ENCODE results near the gene HMGN4. TPM values are rescaled to one million over a fixed set of nuclear protein-coding genes. Genes with fewer than 3 reads are reported as not detected.

Gene HMGN4
- total RNA-seq, 1 donor from 2014 or later, result 42.9 TPM

GRCh38 chr6:26578741-26579140 is 40.6 kb downstream of the HMGN4 start:
- DNase-seq (no peak), ATAC-seq (no peak)
- intact Hi-C loops (cut with DNase I), result loop anchor here (10.0 kb wide), 1 partner anchor 264 kb away; no protein-coding TSS in a partner anchor
- Histone ChIP-seq H3K27me3 (ENCODE audit: low read depth) (peaks cover 20% of the 10 kb centered on the region), H3K36me3 (no peaks in the 10 kb centered on the region), H3K4me1 (no peaks in the 10 kb centered on the region), H3K27ac (no peak overlapping the region), H3K9me3 (peaks cover 4% of the 10 kb centered on the region), H3K4me3 (no peak overlapping the region)
- no peak for TF ChIP-seq CTCF (IDR thresholded peaks at IDR 0.05)

DNA sequence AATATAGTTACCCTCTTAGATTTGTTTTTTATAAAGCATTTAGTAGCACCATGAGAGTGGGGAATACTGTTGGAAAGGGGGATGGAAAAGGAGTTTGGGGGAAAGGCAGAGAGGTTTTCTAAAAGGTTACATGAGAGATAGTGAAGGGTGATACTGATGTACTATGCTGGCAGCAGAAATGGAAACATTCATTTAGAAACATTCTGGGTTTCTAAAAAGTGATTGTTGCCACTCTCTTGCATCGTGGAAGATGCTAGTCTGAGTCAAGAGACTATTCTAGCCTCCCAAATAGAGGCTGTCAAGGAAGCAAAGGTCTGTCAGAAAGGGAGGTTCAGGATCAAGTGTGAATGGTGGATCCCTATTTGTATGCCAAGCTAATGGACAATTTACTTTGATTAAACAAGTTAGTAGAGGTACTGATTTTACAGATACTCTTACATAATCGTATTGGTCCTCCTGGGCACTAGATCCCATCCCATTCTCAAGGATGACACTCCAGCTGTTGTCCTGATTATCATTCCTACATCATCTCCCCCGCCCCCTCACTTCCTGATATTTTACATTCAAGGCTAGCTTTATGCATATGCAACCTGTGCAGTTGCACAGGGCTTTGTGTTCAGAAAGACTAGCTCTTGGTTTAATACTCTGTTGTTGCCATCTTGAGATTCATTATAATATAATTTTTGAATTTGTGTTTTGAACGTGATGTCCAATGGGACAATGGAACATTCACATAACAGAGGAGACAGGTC is 43.2 kb downstream of the HMGN4 start:
- DNase-seq (no peak), ATAC-seq (no peak)
- Histone ChIP-seq H3K4me1 (no peaks in the 10 kb centered on the region), H3K9me3 (peaks cover 4% of the 10 kb centered on the region), H3K4me3 (no peak overlapping the region), H3K27me3 (ENCODE audit: low read depth) (peaks cover 20% of the 10 kb centered on the region), H3K27ac (no peak overlapping the region), H3K36me3 (no peaks in the 10 kb centered on the region)
- intact Hi-C loops (cut with DNase I), result no loop called here
- TF ChIP-seq CTCF (IDR thresholded peaks at IDR 0.05), result no peak

DNA sequence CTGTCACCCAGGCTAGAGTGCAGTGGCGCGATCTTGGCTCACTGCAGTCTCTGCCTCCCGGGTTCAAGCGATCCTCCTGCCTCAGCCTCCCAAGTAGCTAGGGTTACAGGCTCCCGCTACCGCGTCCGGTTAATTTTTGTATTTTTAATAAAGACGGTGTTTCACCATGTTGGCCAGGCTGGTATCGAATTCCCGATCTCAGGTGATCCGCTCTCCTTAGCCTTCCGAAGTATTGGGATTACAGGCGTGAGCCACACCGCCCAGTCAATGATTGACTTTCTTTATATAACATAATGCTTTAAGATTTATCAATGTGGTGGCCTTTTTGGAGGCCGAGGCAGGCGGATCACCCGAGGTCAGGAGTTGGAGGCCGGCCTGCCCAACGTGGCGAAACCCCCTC is 50.8 kb downstream of the HMGN4 start:
- Histone ChIP-seq H3K9me3 (no peaks in the 10 kb centered on the region), H3K27me3 (ENCODE audit: low read depth) (peaks cover 27% of the 10 kb centered on the region), H3K4me3 (no peak overlapping the region), H3K27ac (no peak overlapping the region), H3K36me3 (no peaks in the 10 kb centered on the region), H3K4me1 (no peaks in the 10 kb centered on the region)
- DNase-seq (no peak), ATAC-seq (no peak)
- intact Hi-C loops (cut with DNase I), result no loop called here
- TF ChIP-seq CTCF (IDR thresholded peaks at IDR 0.05), result no peak

DNA sequence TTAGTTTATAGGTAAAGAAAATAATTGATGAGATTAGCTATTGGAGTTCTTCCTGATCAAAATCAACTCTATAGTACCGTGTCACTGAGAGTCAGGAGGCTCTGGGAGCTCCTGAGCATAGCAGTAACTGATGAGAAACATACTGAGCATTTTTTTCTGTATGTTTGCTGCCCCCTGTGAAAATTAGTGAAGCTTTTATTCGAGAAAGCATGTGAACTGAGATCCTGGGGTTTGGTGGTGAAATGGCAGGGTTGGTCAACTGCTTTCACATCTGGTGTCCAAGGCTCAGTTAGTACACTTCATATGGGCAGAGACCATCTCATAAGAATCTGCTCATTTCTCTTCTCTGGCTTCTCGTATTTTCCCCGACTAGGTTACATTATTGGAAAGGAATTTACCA is 54.5 kb downstream of the HMGN4 start:
- H3K9me3 ChIP-seq, result no peaks in the 10 kb centered on the region
- no peak for ATAC-seq
- peaks cover 29% of the 10 kb centered on the region for H3K27me3 ChIP-seq (ENCODE audit: low read depth)
- no peak for TF ChIP-seq CTCF (IDR thresholded peaks at IDR 0.05)
- no peaks in the 10 kb centered on the region for H3K36me3 ChIP-seq
- no peak for DNase-seq
- peaks cover 12% of the 10 kb centered on the region for H3K4me1 ChIP-seq
- H3K4me3 ChIP-seq, result no peak overlapping the region
- intact Hi-C loops (cut with DNase I), result loop anchor here (10.0 kb wide), 1 partner anchor 258 kb away; no protein-coding TSS in a partner anchor
- H3K27ac ChIP-seq, result no peak overlapping the region

DNA sequence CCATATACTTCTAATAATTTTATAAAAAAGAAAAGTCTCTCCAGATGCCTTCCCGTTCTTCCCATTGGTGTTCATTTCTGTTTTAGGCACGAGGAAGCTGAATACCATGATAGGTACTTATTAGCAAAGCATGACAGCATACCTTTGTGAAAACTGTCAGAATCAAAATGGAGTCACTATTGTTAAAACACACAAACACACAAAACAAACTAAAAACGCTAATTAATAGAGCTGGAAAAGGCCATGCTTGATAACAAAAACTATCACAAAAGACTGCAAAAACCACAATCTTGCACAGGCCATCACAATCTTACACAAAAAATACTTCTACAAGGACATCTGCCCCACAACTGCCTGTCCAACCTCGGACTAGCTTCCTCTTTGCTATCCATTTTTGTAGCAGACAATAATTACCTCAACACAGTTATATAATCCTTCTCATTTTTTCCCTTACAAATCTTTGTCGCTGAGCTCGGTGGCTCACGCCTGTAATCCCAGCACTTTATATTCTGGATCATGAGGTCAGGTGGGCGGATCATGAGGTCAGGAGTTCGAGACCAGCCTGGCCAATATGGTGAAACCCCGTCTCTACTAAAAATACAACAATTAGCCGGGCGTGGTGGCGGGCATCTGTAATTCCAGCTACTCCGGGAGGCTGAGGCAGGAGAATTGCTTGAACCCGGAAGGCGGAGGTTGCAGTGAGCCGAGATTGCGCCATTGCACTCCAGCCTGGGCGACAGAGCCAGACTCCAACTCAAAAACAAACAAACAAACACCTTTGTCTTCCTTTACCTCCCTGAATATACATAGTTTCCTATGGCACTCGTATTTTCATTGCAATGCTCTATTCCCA is 55.3 kb downstream of the HMGN4 start:
- Histone ChIP-seq H3K4me3 (no peak overlapping the region), H3K36me3 (peaks cover 7% of the 10 kb centered on the region)
- intact Hi-C loops (cut with DNase I), result loop anchor here (10.0 kb wide), 1 partner anchor 259 kb away; no protein-coding TSS in a partner anchor

More for the DNA sequence above, 55.3 kb downstream of the HMGN4 start:
- peaks cover 19% of the 10 kb centered on the region for H3K4me1 ChIP-seq
- no peaks in the 10 kb centered on the region for H3K9me3 ChIP-seq
- DNase-seq (no peak), ATAC-seq (no peak)
- TF ChIP-seq CTCF (IDR thresholded peaks at IDR 0.05), result no peak
- peaks cover 29% of the 10 kb centered on the region for H3K27me3 ChIP-seq (ENCODE audit: low read depth)
- H3K27ac ChIP-seq, result no peak overlapping the region

All from lower lobe of right lung (tissue), 2 donors.